ENCODE measurements around the gene MRRF.

DNA sequence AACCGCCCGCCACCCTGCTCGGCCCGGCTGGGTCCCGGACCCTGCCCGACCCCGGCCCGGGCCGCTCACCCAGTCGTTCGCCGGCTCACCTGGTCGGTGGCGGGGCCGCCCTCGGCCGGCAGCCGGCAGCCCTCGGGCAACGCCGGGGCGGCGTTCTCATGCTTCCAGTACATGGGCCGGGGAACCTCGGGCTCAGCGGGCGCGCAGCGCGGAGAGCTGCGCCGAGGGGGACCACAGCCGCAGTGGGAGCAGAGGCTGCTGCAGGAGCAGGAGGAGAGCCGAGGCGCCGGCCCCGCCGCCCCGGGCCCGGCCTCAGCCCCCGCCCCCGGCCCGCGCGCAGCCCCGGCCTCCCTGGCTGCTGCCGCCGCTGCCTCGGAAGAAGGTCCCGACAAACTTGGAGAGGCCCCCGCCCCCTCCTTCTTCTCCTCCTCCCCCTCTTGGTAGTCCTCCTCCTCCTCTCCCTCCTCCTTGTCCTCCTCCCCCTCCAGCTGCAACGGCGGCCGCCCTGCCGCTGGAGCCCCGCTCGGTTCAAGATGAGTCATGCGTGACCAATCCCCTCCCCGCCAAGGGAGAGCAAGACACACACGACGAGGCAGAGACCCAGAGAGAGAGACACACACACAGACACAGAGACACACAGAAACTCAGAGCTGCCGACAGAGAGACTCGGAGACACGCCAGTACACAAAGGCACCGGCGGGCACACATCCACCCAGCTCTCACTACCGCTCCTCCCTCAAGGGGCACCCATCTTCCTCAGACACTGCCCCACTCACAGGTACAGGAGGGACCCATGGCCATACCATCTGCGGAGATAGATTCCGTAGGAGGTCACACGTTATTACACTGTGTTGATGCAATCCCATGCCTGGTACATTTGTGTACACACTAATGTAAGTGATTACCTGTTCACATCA, 35.9 kb upstream of the MRRF start, which contains the start of gene LHX6:
- TF ChIP-seq, protein P1, sequence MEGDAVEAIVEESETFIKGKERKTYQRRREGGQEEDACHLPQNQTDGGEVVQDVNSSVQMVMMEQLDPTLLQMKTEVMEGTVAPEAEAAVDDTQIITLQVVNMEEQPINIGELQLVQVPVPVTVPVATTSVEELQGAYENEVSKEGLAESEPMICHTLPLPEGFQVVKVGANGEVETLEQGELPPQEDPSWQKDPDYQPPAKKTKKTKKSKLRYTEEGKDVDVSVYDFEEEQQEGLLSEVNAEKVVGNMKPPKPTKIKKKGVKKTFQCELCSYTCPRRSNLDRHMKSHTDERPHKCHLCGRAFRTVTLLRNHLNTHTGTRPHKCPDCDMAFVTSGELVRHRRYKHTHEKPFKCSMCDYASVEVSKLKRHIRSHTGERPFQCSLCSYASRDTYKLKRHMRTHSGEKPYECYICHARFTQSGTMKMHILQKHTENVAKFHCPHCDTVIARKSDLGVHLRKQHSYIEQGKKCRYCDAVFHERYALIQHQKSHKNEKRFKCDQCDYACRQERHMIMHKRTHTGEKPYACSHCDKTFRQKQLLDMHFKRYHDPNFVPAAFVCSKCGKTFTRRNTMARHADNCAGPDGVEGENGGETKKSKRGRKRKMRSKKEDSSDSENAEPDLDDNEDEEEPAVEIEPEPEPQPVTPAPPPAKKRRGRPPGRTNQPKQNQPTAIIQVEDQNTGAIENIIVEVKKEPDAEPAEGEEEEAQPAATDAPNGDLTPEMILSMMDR (IDR thresholded peaks at IDR 0.05), result no peak
- no peak for TF ChIP-seq POLR2AphosphoS5 (IDR thresholded peaks at IDR 0.05; ENCODE audit: insufficient read depth in 1 of 2, low read depth in 1 of 2)

Measured in vagina (tissue), 2 donors.